Neural crest cell (in vitro differentiated cells): ENCODE data around the gene CD99L2. TPM values are rescaled to one million over a fixed set of nuclear protein-coding genes. Genes with fewer than 3 reads are reported as not detected.

ENCODE experiments used
- DNase-seq: peaks from one replicate; pipeline ENCODE4 v3.0.0; 2021; ENCODE audit warnings: low read depth, mixed read lengths, low spot score
- H3K27ac Mint-ChIP-seq: one replicate; pipeline ENCODE4 v1.8.0; 2021; ENCODE audit warnings: mild to moderate bottlenecking, mixed read lengths; ENCODE audit not compliant: unreplicated experiment
- H3K27me3 Mint-ChIP-seq: 2 replicates; pipeline ENCODE4 v1.8.0; 2021; ENCODE audit warnings: low read depth, mild to moderate bottlenecking, mixed read lengths
- H3K36me3 Mint-ChIP-seq: 2 replicates; pipeline ENCODE4 v1.8.0; 2021; ENCODE audit warnings: low read depth, mild to moderate bottlenecking, mixed read lengths
- H3K4me1 Mint-ChIP-seq: 2 replicates; pipeline ENCODE4 v1.8.0; 2021; ENCODE audit warnings: mixed read lengths
- H3K4me3 Mint-ChIP-seq: one replicate; pipeline ENCODE4 v1.8.0; 2021; ENCODE audit warnings: mild to moderate bottlenecking, mixed read lengths
- H3K9me3 Mint-ChIP-seq: 2 replicates; pipeline ENCODE4 v1.8.0; 2021; ENCODE audit warnings: mixed read lengths
- total RNA-seq: library from RNA; stranded (reverse); gene quantifications from 2 replicates; pipeline ENCODE4 v1.2.1, GENCODE V29; 2021
- TF ChIP-seq, protein P1 (sequence below): fragments of 200-600 bp; sonication (generic); conservative IDR thresholded peaks from 2 replicates; pipeline ENCODE4 v1.5.0; 2021; ENCODE audit warnings: antibody characterized with exemption, mild to moderate bottlenecking

The CD99L2 gene
- total RNA-seq, 1 donor from 2014 or later, result 40.1 TPM

DNA sequence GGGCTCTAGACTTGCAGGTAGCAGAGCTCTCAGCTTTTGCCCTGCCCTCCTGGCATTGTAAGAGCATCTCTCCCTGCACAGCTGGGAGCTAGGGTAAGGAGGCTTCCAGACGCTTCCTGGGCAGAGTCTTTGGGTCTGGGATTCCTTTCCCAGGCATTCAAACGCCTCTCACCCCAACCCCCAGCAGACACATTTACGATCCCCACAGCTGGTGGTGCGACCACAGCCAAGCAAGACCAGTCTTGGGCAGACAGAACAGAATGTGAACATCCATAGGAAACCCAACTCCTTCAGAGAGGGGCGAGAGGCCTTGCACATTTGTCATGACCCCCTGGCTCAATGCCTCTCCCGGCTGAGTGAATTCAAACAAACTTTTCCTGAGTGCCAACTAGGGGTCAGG, 38.1 kb upstream of the CD99L2 start:
- Mint-ChIP-seq H3K9me3 (peaks cover 5% of the 10 kb centered on the region), H3K27ac (no peak overlapping the region), H3K27me3 (no peaks in the 10 kb centered on the region), H3K4me1 (no peaks in the 10 kb centered on the region), H3K36me3 (peaks cover 4% of the 10 kb centered on the region), H3K4me3 (no peak overlapping the region)
- DNase-seq, result no peak
- TF ChIP-seq, protein P1, sequence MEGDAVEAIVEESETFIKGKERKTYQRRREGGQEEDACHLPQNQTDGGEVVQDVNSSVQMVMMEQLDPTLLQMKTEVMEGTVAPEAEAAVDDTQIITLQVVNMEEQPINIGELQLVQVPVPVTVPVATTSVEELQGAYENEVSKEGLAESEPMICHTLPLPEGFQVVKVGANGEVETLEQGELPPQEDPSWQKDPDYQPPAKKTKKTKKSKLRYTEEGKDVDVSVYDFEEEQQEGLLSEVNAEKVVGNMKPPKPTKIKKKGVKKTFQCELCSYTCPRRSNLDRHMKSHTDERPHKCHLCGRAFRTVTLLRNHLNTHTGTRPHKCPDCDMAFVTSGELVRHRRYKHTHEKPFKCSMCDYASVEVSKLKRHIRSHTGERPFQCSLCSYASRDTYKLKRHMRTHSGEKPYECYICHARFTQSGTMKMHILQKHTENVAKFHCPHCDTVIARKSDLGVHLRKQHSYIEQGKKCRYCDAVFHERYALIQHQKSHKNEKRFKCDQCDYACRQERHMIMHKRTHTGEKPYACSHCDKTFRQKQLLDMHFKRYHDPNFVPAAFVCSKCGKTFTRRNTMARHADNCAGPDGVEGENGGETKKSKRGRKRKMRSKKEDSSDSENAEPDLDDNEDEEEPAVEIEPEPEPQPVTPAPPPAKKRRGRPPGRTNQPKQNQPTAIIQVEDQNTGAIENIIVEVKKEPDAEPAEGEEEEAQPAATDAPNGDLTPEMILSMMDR, result no peak

DNA sequence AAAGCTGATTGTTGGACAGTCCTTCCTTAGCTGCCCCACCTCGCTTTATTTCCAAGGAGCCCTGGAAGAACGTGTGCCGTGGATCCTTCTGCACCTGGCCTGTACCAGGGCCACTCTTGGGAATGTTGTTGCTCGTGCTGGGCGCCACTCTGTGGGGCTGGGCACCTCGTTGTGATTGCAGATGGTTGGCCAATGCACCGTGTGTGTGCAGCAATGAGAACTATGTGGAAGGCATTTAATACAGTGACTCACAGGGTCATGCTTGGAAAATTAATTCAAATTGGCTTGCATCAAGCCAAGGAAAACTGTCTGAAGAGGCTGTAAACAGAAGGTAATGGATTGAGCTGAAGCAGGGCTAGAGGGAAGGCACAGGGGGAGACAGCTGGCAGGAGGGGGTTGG, 37.0 kb upstream of the CD99L2 start:
- H3K4me3 Mint-ChIP-seq, result no peak overlapping the region
- H3K27me3 Mint-ChIP-seq, result no peaks in the 10 kb centered on the region
- H3K4me1 Mint-ChIP-seq, result no peaks in the 10 kb centered on the region
- peaks cover 5% of the 10 kb centered on the region for H3K9me3 Mint-ChIP-seq
- no peak for DNase-seq
- TF ChIP-seq, protein P1, result no peak
- H3K36me3 Mint-ChIP-seq, result peaks cover 4% of the 10 kb centered on the region
- no peak overlapping the region for H3K27ac Mint-ChIP-seq

DNA sequence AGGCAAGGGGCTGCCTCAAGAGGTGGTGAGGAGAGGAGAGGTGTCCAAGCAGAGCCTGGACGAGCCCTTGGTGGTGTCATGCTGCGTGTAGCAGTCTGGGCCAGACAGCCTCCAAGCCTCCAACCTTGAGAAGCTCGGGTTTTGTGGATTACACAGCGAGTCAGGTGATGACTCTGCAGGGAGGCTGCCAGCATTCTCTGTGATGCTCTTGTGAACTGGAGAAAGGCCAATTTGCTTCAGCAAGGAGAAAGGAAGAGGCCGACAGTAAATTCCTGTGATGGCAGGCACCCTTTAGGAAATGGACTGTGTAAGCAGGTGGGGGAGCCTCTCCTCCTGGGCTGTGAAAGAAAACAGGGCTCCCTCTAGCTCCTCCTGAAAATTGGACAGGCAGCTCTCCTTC, 36.0 kb upstream of the CD99L2 start:
- H3K4me1 Mint-ChIP-seq, result no peaks in the 10 kb centered on the region
- TF ChIP-seq, protein P1, result no peak
- no peak for DNase-seq
- H3K36me3 Mint-ChIP-seq, result peaks cover 4% of the 10 kb centered on the region
- H3K27ac Mint-ChIP-seq, result no peak overlapping the region
- H3K4me3 Mint-ChIP-seq, result no peak overlapping the region
- H3K27me3 Mint-ChIP-seq, result no peaks in the 10 kb centered on the region
- H3K9me3 Mint-ChIP-seq, result peaks cover 5% of the 10 kb centered on the region

DNA sequence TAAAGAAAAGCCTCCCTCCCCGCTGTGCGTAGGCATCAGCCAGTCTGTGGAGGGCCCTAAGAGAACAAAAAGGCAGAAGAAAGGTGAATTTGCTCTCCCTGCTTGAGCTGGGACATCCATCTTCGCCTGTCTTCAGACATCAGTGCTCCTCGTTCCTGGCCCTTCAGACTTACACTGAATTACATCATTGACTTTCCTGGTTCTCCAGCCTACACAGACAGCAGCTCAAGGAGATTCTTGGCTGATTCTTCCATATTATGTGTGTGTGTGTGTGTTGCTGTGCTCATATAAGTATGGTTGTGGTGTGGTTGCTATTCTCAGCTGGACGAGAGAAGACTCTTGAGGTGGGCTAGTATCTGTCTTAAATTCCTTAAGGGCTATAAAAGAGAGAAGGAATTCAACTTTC, 35.5 kb upstream of the CD99L2 start:
- no peaks in the 10 kb centered on the region for H3K27me3 Mint-ChIP-seq
- H3K4me3 Mint-ChIP-seq, result no peak overlapping the region
- peaks cover 2% of the 10 kb centered on the region for H3K36me3 Mint-ChIP-seq
- TF ChIP-seq, protein P1, result no peak
- H3K27ac Mint-ChIP-seq, result no peak overlapping the region
- H3K9me3 Mint-ChIP-seq, result peaks cover 2% of the 10 kb centered on the region
- no peaks in the 10 kb centered on the region for H3K4me1 Mint-ChIP-seq
- no peak for DNase-seq

DNA sequence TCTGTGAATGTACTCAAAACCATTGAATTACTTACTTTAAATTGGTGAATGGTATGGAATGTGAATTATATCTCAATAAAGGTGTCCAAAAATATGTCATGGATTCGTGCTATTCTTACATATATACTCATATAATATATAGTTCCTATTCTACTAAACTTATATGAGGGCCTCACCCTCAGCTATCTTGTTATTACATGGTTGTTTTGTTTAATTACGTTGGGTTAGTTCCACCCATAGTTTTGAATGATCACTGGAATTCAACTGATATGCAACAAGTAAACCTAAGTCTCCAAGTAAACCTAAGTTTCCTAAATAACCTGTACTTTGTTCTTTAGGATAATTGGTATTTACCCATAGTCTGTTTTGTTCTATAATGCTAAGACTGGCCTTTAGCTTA, 30.6 kb upstream of the CD99L2 start:
- Mint-ChIP-seq H3K4me1 (no peaks in the 10 kb centered on the region), H3K27me3 (no peaks in the 10 kb centered on the region), H3K4me3 (no peak overlapping the region), H3K9me3 (peaks cover 4% of the 10 kb centered on the region), H3K27ac (no peak overlapping the region), H3K36me3 (no peaks in the 10 kb centered on the region)
- TF ChIP-seq, protein P1, result no peak
- no peak for DNase-seq

DNA sequence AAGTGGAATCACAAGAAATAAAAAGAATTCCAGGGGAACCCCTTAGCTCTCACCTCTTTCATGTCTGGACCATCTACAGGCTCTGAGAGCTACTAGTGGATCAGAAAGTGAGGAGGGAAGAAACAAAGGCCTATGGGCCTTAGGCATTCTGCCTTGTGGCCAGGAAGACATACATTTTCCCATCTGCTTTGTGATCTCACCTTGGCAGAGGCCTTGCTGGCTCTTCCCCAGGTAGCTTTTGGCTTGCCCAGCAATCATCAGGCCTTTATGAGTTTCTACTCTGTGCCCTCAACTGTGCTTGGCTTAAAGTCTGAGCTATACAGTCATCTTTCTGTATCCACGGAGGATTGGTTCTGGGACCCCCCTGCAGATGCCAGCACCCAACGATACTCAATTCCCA, 28.3 kb upstream of the CD99L2 start:
- H3K4me1 Mint-ChIP-seq, result no peaks in the 10 kb centered on the region
- no peaks in the 10 kb centered on the region for H3K27me3 Mint-ChIP-seq
- TF ChIP-seq, protein P1, result no peak
- H3K36me3 Mint-ChIP-seq, result no peaks in the 10 kb centered on the region
- no peak overlapping the region for H3K4me3 Mint-ChIP-seq
- DNase-seq, result no peak
- H3K27ac Mint-ChIP-seq, result no peak overlapping the region
- peaks cover 6% of the 10 kb centered on the region for H3K9me3 Mint-ChIP-seq
